GM12892 (cell line): ENCODE results near the gene RAB36.

Experiments used
- POLR2A ChIP-seq: IDR thresholded peaks from 2 replicates; pipeline ENCODE4 v1.6.1; 2011; ENCODE audit warnings: low read depth, low read length, control low read depth
- POLR2AphosphoS5 ChIP-seq: IDR thresholded peaks from 2 replicates; pipeline ENCODE4 v1.6.1; 2011; ENCODE audit warnings: low read depth, low read length, control low read depth
- TAF1 ChIP-seq: IDR thresholded peaks from 2 replicates; pipeline ENCODE4 v1.6.1; 2011; ENCODE audit warnings: low read depth, mild to moderate bottlenecking, control low read depth, low read length, borderline replicate concordance

GRCh38 chr22:23206915-23207314 lies 61.6 kb downstream of the RAB36 start:
- TF ChIP-seq TAF1 (no peak), POLR2A (no peak), POLR2AphosphoS5 (no peak)
